ENCODE measurements around the gene DMD.

Gene DMD

GRCh38 chrX:31837445-31838049 is 1373.8 kb downstream of the DMD start:
- H3K36me3 ChIP-seq (ENCODE audit: insufficient read depth, low read depth, low read length): no peaks in the 10 kb centered on the region
- no peaks in the 10 kb centered on the region for H3K4me1 ChIP-seq (ENCODE audit: insufficient read depth, low read length)
- H3K27me3 ChIP-seq (ENCODE audit: insufficient read depth, low read length): no peaks in the 10 kb centered on the region
- no peaks in the 10 kb centered on the region for H3K9me3 ChIP-seq (ENCODE audit: insufficient read depth, low read depth, low read length)
- H3K4me3 ChIP-seq (ENCODE audit: low read length): no peak overlapping the region
- no peak overlapping the region for H3K9ac ChIP-seq (ENCODE audit: low read depth, low read length)
- no peak overlapping the region for H3K27ac ChIP-seq (ENCODE audit: low read length)

- Histone ChIP-seq H3K4me1 (ENCODE audit: insufficient read depth, low read length) (no peaks in the 10 kb centered on the region), H3K36me3 (ENCODE audit: insufficient read depth, low read depth, low read length) (no peaks in the 10 kb centered on the region), H3K27ac (ENCODE audit: low read length) (no peak overlapping the region), H3K4me3 (ENCODE audit: low read length) (no peak overlapping the region), H3K9ac (ENCODE audit: low read depth, low read length) (no peak overlapping the region), H3K27me3 (ENCODE audit: insufficient read depth, low read length) (no peaks in the 10 kb centered on the region), H3K9me3 (ENCODE audit: insufficient read depth, low read depth, low read length) (no peaks in the 10 kb centered on the region)
Observed at GRCh38 chrX:31836479-31836878, 1374.9 kb downstream of the DMD start.

GRCh38 chrX:31832263-31832662 is 1379.1 kb downstream of the DMD start:
- Histone ChIP-seq H3K27me3 (ENCODE audit: insufficient read depth, low read length) (no peaks in the 10 kb centered on the region), H3K9ac (ENCODE audit: low read depth, low read length) (no peak overlapping the region), H3K36me3 (ENCODE audit: insufficient read depth, low read depth, low read length) (no peaks in the 10 kb centered on the region), H3K9me3 (ENCODE audit: insufficient read depth, low read depth, low read length) (no peaks in the 10 kb centered on the region), H3K4me3 (ENCODE audit: low read length) (no peak overlapping the region), H3K4me1 (ENCODE audit: insufficient read depth, low read length) (no peaks in the 10 kb centered on the region), H3K27ac (ENCODE audit: low read length) (no peak overlapping the region)

- H3K4me3 ChIP-seq (ENCODE audit: low read length): no peak overlapping the region
- no peaks in the 10 kb centered on the region for H3K27me3 ChIP-seq (ENCODE audit: insufficient read depth, low read length)
- H3K4me1 ChIP-seq (ENCODE audit: insufficient read depth, low read length): no peaks in the 10 kb centered on the region
- no peak overlapping the region for H3K27ac ChIP-seq (ENCODE audit: low read length)
- no peaks in the 10 kb centered on the region for H3K36me3 ChIP-seq (ENCODE audit: insufficient read depth, low read depth, low read length)
- H3K9me3 ChIP-seq (ENCODE audit: insufficient read depth, low read depth, low read length): no peaks in the 10 kb centered on the region
- no peak overlapping the region for H3K9ac ChIP-seq (ENCODE audit: low read depth, low read length)
Observed at GRCh38 chrX:31820430-31821210, 1390.7 kb downstream of the DMD start.

- Histone ChIP-seq H3K36me3 (ENCODE audit: insufficient read depth, low read depth, low read length) (no peaks in the 10 kb centered on the region), H3K9ac (ENCODE audit: low read depth, low read length) (no peak overlapping the region), H3K27ac (ENCODE audit: low read length) (no peak overlapping the region), H3K27me3 (ENCODE audit: insufficient read depth, low read length) (no peaks in the 10 kb centered on the region), H3K4me1 (ENCODE audit: insufficient read depth, low read length) (no peaks in the 10 kb centered on the region), H3K4me3 (ENCODE audit: low read length) (no peak overlapping the region), H3K9me3 (ENCODE audit: insufficient read depth, low read depth, low read length) (no peaks in the 10 kb centered on the region)
Observed at GRCh38 chrX:31819455-31819854, 1391.9 kb downstream of the DMD start.

GRCh38 chrX:31811106-31811505 is 1400.2 kb downstream of the DMD start:
- Histone ChIP-seq H3K27ac (ENCODE audit: low read length) (no peak overlapping the region), H3K4me3 (ENCODE audit: low read length) (no peak overlapping the region), H3K27me3 (ENCODE audit: insufficient read depth, low read length) (no peaks in the 10 kb centered on the region), H3K4me1 (ENCODE audit: insufficient read depth, low read length) (no peaks in the 10 kb centered on the region; the same call in 1 of the 2 replicates), H3K9me3 (ENCODE audit: insufficient read depth, low read depth, low read length) (no peaks in the 10 kb centered on the region), H3K9ac (ENCODE audit: low read depth, low read length) (no peak overlapping the region), H3K36me3 (ENCODE audit: insufficient read depth, low read depth, low read length) (no peaks in the 10 kb centered on the region)

- H3K27me3 ChIP-seq (ENCODE audit: insufficient read depth, low read length): no peaks in the 10 kb centered on the region
- no peak overlapping the region for H3K9ac ChIP-seq (ENCODE audit: low read depth, low read length)
- H3K27ac ChIP-seq (ENCODE audit: low read length): no peak overlapping the region
- H3K36me3 ChIP-seq (ENCODE audit: insufficient read depth, low read depth, low read length): no peaks in the 10 kb centered on the region
- no peaks in the 10 kb centered on the region for H3K9me3 ChIP-seq (ENCODE audit: insufficient read depth, low read depth, low read length)
- no peak overlapping the region for H3K4me3 ChIP-seq (ENCODE audit: low read length)
- no peaks in the 10 kb centered on the region; the same call in 1 of the 2 replicates for H3K4me1 ChIP-seq (ENCODE audit: insufficient read depth, low read length)
Observed at GRCh38 chrX:31808357-31808756, 1403.0 kb downstream of the DMD start.

GRCh38 chrX:31807165-31807564 is 1404.2 kb downstream of the DMD start:
- no peak overlapping the region for H3K9ac ChIP-seq (ENCODE audit: low read depth, low read length)
- no peaks in the 10 kb centered on the region; the same call in 1 of the 2 replicates for H3K4me1 ChIP-seq (ENCODE audit: insufficient read depth, low read length)
- no peak overlapping the region for H3K27ac ChIP-seq (ENCODE audit: low read length)
- no peaks in the 10 kb centered on the region for H3K27me3 ChIP-seq (ENCODE audit: insufficient read depth, low read length)
- no peaks in the 10 kb centered on the region for H3K36me3 ChIP-seq (ENCODE audit: insufficient read depth, low read depth, low read length)
- H3K4me3 ChIP-seq (ENCODE audit: low read length): no peak overlapping the region
- H3K9me3 ChIP-seq (ENCODE audit: insufficient read depth, low read depth, low read length): no peaks in the 10 kb centered on the region

- Histone ChIP-seq H3K27ac (ENCODE audit: low read length) (no peak overlapping the region), H3K36me3 (ENCODE audit: insufficient read depth, low read depth, low read length) (no peaks in the 10 kb centered on the region), H3K9ac (ENCODE audit: low read depth, low read length) (no peak overlapping the region), H3K27me3 (ENCODE audit: insufficient read depth, low read length) (no peaks in the 10 kb centered on the region), H3K4me3 (ENCODE audit: low read length) (no peak overlapping the region), H3K9me3 (ENCODE audit: insufficient read depth, low read depth, low read length) (no peaks in the 10 kb centered on the region), H3K4me1 (ENCODE audit: insufficient read depth, low read length) (no peaks in the 10 kb centered on the region; the same call in 1 of the 2 replicates)
Observed at GRCh38 chrX:31805781-31806180, 1405.6 kb downstream of the DMD start.

GRCh38 chrX:31800219-31800618 is 1411.1 kb downstream of the DMD start:
- H3K9ac ChIP-seq (ENCODE audit: low read depth, low read length): no peak overlapping the region
- no peaks in the 10 kb centered on the region for H3K27me3 ChIP-seq (ENCODE audit: insufficient read depth, low read length)
- no peak overlapping the region for H3K27ac ChIP-seq (ENCODE audit: low read length)
- H3K36me3 ChIP-seq (ENCODE audit: insufficient read depth, low read depth, low read length): no peaks in the 10 kb centered on the region
- no peaks in the 10 kb centered on the region for H3K9me3 ChIP-seq (ENCODE audit: insufficient read depth, low read depth, low read length)
- no peak overlapping the region for H3K4me3 ChIP-seq (ENCODE audit: low read length)
- no peaks in the 10 kb centered on the region for H3K4me1 ChIP-seq (ENCODE audit: insufficient read depth, low read length)

- Histone ChIP-seq H3K9ac (ENCODE audit: low read depth, low read length) (no peak overlapping the region), H3K27me3 (ENCODE audit: insufficient read depth, low read length) (no peaks in the 10 kb centered on the region), H3K4me1 (ENCODE audit: insufficient read depth, low read length) (no peaks in the 10 kb centered on the region), H3K4me3 (ENCODE audit: low read length) (no peak overlapping the region), H3K36me3 (ENCODE audit: insufficient read depth, low read depth, low read length) (no peaks in the 10 kb centered on the region), H3K9me3 (ENCODE audit: insufficient read depth, low read depth, low read length) (no peaks in the 10 kb centered on the region), H3K27ac (ENCODE audit: low read length) (no peak overlapping the region)
Observed at GRCh38 chrX:31796624-31797023, 1414.7 kb downstream of the DMD start.

- Histone ChIP-seq H3K36me3 (ENCODE audit: insufficient read depth, low read depth, low read length) (no peaks in the 10 kb centered on the region), H3K4me3 (ENCODE audit: low read length) (no peak overlapping the region), H3K9ac (ENCODE audit: low read depth, low read length) (no peak overlapping the region), H3K9me3 (ENCODE audit: insufficient read depth, low read depth, low read length) (no peaks in the 10 kb centered on the region), H3K27ac (ENCODE audit: low read length) (no peak overlapping the region), H3K27me3 (ENCODE audit: insufficient read depth, low read length) (no peaks in the 10 kb centered on the region), H3K4me1 (ENCODE audit: insufficient read depth, low read length) (no peaks in the 10 kb centered on the region; the same call in 1 of the 2 replicates)
Observed at GRCh38 chrX:31747411-31747810, 1463.9 kb downstream of the DMD start.

Measured in iPS-20b (cell line).